Dedifferentiated amniotic fluid mesenchymal stem cell (primary cell): ENCODE measurements around the gene SLC35B2.

Experiments
- DNase-seq: peaks from one replicate; pipeline ENCODE4 v3.0.0-alpha.2; 2016; ENCODE audit errors: extremely low spot score

The SLC35B2 gene

DNA sequence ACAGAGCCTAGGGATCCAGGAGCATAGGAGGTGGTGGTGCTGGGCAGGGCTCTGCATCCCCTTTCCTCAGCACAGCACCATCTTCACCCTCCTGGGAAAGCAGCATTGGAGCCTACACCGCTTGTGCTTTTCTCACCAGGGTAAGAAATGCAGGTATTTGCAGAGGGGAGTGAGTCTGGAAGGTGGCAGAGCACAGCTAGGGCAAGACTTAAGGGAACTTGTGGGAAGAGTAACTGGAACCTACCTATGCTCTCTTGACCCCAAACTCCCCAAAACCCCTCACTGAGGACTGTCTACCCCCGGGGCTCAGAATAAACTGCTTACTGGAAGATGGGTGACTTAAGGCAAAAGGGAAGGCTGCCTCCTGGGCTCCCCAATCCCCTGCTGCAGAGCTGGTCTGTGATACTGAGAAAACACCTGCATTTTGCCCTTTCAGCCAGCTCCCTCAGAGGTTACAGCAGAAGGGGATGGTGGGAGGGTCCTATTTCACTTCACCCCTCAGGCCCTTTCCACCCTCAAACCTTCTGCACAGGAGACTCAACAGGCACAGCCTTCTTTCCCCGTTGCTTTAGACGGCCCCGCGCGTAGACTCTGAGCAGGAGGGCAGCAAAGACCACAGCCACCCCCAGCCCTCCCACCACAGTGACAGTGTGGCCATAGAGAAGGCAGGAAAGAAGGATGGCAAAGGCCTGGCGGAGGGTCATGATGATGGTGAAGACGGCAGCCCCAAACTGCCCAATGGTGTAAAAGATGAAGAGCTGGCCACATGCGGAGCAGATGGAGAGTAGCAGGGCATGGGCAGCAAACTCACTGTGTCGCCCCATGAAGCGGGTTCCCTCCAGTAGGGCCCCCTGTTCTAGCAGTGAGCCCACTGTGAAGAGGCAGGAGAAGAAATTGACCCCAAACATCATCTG is 2.9 kb downstream of the SLC35B2 start:
- DNase-seq: no peak

DNA sequence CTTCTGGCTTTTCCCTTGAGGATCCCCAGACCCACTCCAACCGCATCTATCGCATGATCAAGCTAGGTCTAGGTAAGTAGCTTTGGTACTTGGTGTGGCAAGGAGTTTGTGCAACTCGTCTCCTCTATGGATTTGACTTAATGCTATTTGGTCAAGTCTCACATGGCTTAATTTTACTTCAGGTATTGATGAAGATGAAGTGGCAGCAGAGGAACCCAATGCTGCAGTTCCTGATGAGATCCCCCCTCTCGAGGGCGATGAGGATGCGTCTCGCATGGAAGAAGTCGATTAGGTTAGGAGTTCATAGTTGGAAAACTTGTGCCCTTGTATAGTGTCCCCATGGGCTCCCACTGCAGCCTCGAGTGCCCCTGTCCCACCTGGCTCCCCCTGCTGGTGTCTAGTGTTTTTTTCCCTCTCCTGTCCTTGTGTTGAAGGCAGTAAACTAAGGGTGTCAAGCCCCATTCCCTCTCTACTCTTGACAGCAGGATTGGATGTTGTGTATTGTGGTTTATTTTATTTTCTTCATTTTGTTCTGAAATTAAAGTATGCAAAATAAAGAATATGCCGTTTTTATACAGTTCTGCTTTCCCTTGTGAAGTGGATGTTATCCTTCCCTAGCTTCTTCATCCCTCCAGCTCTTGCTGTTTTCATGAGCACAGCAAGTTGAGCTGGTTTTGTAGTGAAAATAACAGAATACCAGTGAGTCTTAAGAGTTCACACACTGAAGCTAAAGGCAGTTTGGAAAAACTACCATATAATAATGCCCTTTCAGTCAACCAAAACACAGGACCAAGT is 3.8 kb downstream of the SLC35B2 start:
- no peak for DNase-seq

DNA sequence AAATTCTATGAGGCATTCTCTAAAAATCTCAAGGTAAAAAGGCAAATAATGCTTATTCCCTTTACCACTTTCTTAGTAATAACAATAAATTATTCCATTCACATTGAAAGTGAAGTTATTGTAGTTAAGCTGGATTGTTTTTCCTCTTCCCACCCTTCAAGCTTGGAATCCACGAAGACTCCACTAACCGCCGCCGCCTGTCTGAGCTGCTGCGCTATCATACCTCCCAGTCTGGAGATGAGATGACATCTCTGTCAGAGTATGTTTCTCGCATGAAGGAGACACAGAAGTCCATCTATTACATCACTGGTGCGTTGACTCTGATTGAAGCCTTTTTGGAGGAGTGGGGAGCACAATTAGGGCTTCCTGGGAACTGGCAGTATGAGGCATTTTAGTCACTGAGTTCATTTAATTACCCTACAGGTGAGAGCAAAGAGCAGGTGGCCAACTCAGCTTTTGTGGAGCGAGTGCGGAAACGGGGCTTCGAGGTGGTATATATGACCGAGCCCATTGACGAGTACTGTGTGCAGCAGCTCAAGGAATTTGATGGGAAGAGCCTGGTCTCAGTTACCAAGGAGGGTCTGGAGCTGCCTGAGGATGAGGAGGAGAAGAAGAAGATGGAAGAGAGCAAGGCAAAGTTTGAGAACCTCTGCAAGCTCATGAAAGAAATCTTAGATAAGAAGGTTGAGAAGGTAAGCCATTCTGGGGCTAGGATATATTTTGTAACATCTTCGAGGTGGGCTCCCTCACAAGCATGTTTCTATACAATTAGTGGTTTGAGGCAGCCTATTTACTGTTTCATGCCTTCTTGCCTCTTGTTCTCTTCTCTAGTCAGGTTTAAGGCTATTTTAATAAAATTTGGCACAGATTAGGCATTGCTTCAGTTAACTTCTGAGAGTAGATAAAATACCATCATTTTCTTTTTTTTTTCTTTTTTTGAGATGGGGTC is 5.5 kb downstream of the SLC35B2 start:
- no peak for DNase-seq

DNA sequence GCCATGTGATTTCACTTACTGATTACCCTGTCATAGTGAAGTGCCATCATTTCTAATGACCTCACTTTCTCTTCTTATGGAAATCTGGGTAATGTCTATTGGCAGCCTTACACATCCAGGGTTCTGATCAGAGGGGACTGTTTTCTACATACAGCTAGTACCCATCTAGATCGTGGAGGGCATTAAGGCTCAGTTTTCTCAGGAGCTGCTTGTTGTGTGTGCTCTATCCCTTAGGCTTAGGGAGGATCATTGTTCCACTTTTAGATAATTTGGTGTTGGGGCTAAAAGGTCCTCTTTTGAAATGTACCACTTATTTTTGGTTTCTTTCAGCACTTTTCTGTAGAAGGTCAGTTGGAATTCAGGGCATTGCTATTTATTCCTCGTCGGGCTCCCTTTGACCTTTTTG is 6.6 kb downstream of the SLC35B2 start:
- no peak for DNase-seq

DNA sequence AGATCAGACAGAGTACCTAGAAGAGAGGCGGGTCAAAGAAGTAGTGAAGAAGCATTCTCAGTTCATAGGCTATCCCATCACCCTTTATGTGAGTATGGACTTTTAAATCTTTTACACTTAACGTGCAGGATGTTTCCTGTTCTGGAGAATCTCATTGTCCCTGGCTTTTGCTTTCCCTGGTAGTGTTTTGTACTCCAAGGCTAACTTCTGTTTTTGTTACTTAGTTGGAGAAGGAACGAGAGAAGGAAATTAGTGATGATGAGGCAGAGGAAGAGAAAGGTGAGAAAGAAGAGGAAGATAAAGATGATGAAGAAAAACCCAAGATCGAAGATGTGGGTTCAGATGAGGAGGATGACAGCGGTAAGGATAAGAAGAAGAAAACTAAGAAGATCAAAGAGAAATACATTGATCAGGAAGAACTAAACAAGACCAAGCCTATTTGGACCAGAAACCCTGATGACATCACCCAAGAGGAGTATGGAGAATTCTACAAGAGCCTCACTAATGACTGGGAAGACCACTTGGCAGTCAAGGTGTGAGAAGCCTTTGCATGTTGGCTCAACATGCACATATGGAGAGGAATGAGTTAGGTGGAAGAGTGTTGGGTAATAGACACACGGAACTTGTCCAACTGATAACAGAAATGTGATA is 7.1 kb downstream of the SLC35B2 start:
- DNase-seq: no peak

DNA sequence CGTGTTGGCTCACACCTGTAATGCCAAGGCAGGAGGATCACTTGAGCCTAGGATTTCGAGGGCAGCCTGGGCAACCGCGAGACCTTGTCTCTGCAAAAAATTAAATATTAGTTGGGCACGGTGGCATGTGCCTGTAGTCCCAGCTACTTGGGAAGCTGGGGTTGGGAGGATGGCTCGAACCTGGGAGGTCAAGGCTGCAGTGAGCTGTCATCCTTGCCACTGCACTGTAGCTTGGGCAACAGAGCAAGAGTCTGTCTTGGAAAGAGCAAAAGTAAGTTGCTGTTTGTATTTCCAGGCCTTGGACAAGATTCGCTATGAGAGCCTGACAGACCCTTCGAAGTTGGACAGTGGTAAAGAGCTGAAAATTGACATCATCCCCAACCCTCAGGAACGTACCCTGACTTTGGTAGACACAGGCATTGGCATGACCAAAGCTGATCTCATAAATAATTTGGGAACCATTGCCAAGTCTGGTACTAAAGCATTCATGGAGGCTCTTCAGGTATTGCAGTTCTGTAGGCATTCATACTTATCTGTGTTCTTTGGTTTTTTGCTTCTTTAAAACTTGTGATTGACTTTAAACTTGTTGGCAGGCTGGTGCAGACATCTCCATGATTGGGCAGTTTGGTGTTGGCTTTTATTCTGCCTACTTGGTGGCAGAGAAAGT is 8.1 kb downstream of the SLC35B2 start:
- no peak for DNase-seq

DNA sequence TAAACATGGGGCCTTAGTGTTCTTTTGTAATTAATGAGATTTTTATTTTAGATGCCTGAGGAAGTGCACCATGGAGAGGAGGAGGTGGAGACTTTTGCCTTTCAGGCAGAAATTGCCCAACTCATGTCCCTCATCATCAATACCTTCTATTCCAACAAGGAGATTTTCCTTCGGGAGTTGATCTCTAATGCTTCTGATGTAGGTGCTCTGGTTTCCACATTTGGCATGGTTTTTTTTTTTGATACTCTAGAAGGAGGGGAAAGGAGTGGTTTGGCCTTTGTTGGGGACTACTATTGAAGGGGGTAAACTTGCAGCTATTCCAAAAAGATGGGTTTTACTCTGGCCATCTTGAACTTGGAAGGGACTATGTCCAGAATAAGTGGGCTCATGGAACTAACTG is 8.7 kb downstream of the SLC35B2 start:
- no peak for DNase-seq

DNA sequence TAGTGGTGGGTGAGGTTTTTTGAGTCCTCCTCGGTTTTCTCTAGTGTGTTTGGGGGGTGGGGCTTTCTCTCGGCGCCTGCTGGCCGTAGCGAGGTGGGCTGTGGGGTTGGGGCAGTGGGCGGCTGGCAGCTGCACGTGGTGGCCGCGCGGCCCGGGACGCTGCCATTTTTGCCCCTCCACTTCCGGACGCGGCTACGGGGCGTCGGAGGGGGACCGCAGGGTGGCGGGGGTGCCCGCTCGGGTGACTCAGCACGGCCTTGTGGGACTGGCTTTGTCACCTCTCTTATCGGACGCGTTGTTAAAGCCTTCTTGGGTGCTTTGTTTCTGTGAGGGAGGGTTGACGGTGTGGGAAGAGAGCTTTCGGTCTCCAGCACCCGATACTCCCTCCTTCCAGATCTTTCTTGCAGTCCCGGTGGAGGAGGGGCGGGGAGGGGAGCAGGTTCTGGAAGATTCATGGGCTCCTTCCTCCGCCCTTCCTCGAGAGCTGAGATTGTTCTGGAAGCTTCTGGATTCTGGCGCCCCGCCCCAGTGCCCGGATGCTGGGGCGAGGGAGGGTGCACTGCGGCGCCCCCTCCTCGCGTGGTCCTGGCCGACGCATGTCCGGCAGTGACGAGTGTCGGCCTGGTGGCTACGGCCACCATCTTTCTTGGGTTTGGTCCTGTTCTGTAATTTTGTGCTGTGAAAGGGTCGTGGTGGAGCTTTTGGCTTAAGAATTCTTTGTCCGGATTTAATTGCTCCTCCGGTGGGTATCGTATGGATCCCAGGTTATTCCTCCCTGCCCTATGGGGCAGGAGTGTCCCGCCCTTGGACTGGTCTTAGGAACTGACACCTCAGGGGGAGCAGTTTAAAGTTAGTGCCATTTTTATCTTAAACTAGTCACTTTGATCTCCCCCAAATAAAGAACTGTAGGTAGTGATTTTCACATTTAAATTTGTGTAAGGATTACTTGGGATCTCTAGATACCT is 9.7 kb downstream of the SLC35B2 start:
- peak; percentile 41 for DNase-seq

DNA sequence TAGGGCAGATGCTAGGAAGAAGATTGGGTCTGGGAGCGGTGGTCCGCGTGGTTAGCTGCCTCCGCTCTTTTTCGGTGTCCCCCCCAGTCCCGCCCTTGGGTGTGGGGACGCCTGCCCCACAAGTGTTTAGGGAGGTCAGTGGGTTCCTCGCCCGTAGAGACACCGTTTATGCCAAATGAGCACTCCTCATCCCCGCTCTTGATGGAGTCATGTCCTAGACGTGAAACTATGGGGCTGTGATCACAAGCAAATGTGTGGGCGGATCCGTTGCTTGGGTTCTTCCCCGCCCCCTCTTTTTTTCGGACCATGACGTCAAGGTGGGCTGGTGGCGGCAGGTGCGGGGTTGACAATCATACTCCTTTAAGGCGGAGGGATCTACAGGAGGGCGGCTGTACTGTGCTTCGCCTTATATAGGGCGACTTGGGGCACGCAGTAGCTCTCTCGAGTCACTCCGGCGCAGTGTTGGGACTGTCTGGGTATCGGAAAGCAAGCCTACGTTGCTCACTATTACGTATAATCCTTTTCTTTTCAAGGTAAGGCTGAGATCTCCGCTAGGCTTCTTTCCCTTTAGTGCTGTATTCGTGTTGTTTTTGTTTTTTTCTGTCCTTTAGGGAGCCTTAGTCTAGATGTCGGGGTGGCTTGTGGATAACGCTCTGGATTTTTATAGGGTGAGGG is 10.5 kb downstream of the SLC35B2 start, which contains the start of gene HSP90AB1:
Gene HSP90AB1, plus strand, starts transcription at position 439 of the 675 bp plus-strand sequence. CDS start 1,529 bp downstream, outside the sequence.
- DNase-seq: peak; percentile 95

DNA sequence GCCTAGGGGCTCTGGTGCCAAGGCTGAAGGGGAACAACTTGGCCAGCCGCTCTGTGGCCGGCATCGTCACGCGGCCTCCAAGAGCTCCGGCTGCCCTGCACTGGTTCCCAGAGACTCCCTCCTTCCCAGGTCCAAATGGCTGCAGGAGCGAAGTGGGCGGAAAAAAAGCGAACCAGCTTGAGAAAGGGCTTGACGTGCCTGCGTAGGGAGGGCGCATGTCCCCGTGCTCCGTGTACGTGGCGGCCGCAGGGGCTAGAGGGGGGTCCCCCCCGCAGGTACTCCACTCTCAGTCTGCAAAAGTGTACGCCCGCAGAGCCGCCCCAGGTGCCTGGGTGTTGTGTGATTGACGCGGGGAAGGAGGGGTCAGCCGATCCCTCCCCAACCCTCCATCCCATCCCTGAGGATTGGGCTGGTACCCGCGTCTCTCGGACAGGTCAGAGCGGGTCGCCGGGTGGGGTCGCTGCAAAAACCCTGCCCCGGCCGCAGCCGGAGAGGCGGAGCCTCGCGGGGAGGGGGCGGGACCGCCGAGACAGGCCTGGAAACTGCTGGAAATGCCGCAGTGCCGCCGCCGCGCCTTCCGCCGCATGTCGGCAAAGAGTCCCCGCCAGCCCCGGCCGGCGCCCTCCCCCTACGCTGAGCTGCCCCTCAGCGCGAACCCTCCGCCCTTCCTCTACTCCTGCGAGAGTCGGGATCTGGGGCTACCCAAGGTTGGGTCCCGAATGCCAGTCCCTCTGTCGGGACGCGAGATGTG is 11.2 kb downstream of the SLC35B2 start:
- DNase-seq: peak; percentile 63

DNA sequence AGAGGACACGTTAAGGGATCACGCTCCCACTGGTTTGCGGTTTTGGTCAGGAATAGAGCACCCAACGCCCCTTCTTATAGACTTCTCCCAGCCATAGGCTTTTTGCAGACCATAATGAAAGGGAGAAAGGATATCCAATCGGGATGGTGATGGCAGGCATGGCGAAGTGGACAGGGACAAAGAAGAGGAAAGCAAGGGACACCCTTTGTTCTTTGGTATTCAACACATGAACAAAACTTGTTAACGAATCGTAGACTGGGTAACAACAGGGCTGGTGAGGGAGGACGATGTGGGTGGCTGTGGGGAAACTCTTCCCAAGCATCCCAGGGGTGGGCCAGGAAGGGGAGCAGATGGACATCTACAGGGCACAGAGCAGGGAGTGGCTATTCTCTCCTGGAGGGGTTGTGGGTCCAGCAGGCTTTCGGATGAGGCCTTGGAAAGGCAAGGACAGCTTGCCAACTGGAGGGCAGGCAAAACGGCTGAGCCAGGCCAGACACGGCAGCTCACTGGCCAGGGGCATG is 11.9 kb downstream of the SLC35B2 start:
- no peak for DNase-seq

DNA sequence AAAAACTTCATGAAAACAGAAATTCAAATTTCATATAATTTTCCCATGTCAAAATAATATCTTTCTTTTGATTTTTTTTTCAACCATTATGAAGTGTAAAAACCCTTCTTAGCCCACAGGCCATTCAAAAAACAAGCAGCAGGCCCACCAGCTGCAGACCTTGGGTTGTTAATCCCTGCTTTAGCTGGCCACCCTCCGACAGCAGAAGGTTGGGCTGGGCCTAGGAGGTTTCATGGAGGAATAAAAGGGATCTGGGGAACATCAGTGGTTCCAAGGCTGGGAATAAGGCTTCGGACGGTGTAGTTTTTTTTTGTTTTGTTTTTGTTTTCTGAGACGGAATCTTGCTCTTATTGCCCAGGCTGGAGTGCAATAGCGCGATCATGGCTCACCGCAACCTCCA is 14.0 kb downstream of the SLC35B2 start:
- DNase-seq: no peak

DNA sequence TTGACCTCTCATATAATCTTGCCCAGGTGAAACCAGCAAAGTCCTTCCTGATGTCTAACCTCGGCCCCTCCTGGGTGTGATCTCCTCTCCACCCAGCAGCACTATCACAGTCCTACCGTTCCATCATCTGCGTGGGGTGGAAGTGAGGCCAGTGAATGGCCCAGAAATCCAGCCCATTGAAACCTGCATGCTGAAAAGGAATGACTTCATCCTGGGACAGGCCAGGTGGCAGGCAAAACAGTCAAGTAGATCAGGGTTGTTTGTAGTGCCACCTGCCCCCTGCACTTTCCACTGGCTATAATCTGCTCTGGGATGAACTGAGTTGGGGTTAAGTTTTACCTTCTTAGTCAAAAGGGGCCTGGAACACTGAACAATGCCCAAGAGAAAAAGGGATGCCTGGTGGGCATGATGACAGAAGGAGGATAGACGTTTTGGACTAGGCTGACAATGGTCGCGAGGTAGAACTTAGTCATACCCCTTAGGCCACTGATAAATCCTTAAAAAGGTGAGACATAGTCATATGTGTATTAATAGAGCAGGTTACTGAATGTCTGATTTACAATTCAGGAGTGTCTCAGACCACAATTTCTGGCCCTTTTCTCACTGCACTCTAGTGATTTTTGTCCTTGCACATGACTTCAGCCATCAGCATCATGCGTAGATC is 18.5 kb downstream of the SLC35B2 start:
- DNase-seq: no peak

DNA sequence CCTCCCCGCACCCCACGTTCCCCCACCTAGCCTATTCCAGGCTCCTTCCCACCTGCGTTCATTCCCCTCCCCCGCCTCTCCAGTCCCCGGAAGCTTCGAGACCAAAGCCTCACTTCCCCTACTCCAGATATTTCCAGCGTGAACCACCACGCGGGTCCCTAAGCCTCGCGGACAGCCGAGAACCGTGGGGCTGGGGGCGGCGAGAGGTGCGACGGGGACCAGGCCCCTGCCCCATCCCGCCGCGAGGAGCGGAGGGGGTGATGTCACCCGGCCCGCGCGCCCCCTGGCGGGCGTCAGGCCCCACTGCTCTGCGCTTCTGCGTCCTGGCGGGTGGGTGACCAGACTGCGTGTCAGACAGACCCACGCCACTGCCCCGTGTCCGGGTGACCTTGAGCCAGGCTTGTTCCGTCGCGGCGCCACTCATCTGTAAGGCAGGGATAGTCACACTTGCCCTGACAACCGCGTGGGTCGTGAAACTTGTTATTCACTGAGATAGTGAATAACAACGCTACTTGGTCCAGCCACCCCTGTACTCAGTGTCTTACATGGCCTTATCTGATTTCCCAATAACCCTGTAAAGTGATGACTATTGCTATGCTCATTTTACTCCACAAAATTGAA is 19.4 kb downstream of the SLC35B2 start:
- peak; percentile 56 for DNase-seq

DNA sequence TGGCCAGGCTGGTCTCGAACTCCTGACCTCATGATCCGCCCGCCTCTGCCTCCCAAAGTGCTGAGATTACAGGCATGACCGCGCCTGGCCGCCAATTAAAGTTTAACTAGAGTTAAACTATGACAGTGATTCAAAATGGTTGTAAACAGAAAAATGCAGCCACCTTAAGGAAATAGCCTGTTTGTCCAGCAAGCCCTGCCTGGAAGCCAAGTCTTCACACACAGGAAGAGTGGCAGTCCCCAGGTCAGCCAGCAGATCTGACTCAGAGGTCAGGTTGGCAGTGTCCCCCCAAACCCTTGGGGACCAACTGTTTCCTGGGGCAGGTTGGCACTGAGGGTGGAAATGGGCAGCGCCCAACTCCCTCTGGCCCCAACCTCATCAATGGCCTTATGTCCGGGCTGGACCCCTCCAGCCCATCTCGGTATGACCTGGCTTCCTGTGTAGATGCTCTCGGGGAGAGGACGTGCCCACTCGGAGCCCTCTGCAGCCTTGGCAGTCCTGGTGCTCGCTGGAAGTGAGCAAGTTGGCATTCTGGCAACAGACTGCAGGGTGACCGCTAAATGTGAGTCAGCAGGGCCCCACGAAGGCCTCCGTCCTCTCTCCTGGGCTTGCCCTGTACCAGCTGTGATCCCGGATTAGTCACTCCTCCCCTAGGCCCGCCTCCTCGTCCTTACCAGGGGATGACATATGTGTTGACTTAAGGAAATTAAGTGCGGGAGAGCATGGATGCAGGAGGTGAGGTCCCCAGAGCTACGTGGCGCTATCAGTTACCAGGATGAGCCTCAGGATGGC is 20.1 kb downstream of the SLC35B2 start:
- DNase-seq: peak; percentile 93
